GM19025 (cell line): Measurements from ENCODE around the gene SLC16A10.
"Not testable (repeated sequence)": the region's sequence is repeated elsewhere in the genome, so short reads cannot be mapped to it uniquely, and the experiment has no call there.

ENCODE experiments used
- ATAC-seq: cut with Tn5 transposase; IDR thresholded peaks from one replicate; pipeline ENCODE4 v1.9.1; 2021; ENCODE audit warnings: mild to moderate bottlenecking, low read depth, moderate library complexity; ENCODE audit not compliant: unreplicated experiment

The SLC16A10 gene

DNA sequence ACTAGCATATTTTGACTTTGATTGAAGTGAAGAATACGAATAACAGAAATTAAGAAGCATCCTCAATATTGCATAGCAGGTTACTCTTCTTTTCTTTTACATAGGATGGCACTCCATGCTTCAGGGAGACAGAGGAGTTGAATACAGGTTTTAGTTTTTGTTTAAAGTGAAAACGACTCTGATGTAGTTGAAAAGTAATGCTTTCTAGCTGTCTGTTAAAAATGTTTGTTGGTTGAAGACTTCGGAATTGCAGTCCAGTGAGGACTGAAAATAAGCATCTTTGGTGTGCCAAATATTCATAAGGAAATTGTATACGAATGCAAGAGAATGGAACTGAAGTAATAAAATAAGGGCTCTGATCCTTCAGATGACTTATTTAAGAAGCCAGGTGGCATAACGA lies 618 bp upstream of the SLC16A10 start:
- ATAC-seq = no peak

DNA sequence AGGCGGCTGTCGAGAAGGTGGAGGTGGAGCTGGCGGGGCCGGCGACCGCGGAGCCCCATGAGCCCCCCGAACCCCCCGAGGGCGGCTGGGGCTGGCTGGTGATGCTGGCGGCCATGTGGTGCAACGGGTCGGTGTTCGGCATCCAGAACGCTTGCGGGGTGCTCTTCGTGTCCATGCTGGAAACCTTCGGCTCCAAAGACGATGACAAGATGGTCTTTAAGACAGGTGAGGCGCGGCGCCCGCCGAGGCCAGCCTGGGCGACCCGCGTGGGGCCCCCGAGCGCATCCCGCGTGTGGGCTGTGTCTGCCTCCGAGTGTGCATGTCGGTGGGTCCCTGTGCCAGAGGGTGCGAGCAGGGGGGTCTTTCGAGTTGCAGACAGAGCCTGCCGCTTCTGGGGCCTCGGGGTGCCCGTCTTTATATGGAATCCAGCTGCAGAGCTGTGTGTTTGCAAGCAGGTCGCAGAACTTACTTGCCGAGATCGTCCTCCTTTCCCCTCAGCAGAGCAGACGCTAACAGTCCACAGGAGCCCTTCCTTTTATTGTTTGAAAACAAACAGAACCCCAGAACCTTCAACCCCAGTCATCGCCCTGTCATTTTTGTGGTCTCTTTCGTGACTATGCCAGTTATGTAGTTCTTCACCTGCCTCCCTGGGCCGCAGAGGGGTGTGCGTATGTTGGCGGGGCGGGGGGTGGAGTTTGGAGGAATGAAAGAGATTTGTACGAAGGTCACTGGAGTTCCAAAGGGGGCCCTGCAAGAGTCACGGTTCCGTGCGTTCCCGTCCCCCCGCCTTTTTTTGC lies 766 bp downstream of the SLC16A10 start:
- peak; percentile 5 for ATAC-seq

DNA sequence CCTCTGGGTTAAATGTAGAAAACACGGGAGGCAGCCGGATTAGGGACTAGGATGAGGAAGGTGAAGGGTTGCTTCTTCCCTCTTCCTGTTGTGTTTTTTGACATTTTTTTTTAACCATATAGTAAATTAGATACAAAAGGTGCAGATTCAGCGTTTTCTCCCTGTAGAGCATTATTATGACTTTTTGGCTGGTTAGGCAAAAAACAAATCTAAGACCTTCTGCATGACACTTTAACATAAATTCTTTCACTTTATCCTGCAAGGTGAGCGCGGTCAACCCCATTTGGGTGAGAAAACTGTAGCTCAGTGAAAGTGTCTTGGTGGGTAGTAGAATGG lies 1.3 kb downstream of the SLC16A10 start:
- ATAC-seq = no peak

DNA sequence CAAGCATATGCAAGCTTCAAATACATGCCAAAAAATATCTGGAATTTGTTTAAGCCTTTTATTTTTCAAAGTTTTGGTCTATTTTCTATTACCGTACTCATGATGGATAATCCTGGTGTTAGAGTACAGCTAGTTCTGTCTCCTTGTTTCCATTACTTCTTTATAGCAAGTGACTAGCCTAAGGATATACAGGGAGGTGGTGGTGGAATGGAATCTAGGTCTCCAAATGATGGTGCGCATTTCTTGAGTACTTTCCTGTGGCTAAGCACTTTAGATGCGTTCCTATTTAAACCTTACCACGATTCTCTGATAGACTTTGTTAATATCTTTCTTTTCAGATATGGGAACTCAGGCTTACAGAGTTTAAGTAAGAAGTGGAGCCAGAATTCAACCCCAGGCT lies 3.5 kb downstream of the SLC16A10 start:
- no peak for ATAC-seq

DNA sequence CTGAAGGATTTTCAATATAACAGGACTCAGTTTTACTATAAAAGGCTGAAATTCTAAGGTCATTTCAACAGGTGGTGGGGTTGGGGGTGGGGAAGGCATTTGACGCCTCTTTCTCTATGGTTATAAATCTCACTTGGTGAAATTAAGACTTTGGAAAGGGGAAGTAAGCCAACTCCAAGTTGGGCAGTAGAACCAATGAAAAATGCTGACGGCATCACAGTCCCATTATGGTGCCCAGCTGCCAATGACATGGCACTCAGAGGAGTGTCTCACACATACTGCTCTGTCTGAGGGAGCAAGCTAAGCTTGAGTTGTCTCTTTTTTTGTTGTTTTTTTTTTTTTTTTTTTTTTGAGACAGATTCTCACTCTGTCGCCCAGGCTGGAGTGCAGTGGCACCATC lies 4.7 kb downstream of the SLC16A10 start:
- no peak for ATAC-seq

DNA sequence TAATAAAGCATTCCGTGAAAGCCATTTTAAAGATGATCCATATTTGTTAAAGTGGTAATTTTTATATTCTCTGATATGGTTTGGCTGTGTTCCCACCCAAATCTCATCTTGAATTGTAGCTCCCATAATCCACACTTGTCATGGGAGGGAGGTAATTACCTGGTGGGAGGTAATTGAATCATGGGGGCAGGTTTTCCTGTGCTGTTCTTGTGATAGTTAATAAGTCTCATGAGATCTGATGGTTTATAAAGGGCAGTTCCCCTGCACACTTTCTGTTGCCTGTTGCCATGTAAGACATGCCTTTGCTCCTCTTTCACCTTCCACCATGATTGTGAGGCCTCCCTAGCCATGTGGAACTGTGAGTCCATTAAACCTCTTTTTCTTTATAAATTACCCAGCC lies 8.2 kb downstream of the SLC16A10 start:
- not testable (repeated sequence) for ATAC-seq

DNA sequence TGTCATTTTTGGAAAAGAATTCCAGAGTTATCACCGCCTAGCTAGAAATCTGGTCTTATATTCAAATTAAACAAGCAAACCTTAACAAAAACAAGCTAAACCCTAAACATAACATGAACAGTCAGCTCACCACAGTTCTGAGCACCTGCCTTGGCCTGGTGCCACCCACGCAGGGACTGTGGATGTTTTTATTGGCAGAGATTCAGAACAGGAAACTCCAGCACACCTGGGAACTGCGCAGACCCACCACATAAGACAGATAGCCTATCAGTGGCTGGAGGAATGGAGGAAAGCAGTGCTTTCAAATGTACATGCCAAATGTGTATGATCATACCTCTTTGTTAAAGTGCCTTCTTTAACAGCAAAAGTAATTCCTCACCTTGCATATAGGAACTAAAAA lies 8.9 kb downstream of the SLC16A10 start:
- ATAC-seq = no peak

DNA sequence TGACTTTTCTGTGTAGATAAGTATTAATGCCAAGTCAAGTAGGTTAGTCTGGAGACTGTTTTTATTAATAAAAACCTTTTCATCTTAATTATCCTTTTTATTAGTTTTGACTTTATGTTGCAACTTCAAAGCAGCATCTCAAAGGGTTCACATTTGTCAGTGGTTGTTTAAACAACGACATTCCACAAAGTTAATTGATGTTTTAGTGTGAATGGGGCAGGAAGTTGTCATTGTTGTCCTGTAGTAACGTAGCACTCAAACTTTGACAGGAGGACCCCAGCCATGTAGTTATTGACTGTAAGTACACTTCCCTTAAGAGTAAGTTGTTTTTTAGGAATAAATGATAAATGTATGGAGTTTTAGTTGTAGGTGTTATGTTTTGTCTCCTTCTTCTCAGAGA lies 11.3 kb downstream of the SLC16A10 start:
- no peak for ATAC-seq

DNA sequence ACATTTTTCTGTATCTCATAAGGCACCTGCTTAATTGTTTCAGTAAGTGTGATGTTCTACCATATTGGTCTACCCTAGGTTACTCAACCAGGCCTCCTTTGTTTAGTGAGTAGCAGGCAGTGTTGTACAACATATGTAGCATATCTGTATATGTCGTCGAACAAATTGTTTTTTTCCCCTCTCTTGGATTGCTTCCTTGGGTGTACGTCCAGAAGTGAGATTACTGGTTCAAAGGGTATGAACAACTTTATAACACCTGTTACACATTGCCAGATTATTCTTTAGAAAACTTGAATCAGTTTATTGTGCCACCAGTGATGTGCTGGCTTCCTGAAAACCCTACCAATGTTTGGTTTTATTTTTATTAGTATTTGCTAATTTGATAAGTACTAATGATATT lies 14.7 kb downstream of the SLC16A10 start:
- ATAC-seq = no peak

DNA sequence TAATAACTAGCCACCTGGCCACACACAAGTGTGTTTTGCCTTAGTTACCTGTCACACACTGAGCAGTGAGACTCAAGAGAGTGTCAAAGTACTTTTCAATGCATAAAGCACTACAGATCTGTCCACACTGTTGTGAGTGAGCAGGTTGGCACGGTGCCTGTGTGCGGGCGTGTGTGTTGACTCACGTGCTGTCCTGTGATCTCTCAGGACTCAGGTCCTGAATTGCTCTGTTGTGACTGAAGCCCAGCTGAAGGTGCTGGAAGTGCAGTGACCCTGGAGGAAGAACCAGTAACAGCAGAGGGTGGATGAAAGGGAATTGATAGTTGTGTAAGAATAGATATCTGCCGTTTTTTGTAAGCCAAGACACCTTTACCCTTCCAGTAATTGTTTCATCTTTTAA lies 18.3 kb downstream of the SLC16A10 start:
- ATAC-seq = no peak

DNA sequence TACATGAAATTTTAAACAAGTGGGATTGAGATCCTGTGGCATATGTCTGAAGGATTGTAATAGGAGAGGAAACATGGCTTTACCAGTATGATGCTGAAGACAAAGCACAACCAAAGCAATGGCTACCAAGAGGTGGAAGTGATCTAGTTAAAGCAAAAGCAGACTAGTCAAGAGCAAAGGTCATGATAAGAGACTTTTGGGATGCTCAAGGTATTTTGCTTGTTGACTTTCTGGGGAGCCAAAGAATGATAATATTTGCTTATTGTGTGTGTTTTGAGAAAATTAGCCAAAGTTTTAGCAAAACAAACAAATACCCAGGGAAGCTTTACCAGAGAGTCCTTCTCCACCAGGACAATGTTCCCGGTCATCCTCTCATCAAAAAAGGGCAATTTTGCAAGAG lies 20.3 kb downstream of the SLC16A10 start:
- ATAC-seq = no peak

DNA sequence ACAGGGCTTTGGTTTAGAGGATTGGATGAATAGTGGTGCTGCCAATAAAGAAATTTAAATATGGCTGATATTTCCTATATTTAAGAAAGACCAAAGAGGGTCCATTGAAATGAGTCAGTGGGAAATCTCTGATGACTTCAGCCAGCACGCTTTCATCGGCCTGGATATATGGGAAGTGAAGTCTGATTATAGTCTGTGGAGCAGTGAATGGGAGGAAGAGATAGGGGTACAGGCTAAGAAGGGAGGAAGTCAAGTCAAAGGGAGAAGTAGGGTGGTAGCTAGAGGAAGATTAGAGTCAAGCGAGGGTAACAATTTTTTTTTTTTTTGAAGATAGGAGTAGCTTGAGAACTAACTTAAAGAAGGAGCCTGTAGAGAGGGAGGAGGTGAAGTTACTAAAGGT lies 22.7 kb downstream of the SLC16A10 start:
- no peak for ATAC-seq

DNA sequence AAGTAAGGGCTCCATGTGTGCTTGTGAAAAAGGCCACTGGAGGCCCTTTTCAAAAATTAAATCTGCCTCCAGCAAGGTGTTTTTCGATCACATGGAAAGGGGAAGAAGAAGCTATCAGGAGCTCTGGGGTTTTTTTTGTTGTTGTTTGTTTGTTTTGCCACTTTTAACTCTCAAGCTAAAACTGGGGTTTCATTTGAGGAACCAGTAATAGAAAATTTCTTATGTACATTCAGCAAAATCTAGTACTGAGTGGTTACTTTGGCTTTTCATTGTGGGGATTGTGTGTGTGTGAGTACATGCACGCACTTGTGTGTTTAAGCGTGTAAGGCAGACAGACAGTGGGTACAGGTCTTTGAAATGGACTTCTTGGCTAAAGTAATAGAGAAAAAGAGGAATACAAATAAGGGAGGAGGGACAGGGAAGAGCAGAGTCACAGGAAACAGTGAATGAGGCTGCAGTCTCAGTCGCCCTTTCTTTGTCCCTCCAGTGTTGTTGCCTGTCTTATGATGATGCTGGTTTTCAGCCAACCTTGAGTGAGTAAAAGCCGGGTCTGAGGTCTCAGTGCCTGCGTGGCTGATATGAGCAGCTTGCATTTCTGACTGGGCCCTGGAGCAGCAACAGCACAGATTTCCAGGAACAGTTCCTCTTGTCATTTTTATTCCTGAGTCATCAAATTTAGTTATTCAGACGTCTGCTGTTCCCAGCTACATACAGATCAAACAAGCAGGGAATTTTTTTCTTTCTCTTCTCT lies 26.2 kb downstream of the SLC16A10 start:
- no peak for ATAC-seq

DNA sequence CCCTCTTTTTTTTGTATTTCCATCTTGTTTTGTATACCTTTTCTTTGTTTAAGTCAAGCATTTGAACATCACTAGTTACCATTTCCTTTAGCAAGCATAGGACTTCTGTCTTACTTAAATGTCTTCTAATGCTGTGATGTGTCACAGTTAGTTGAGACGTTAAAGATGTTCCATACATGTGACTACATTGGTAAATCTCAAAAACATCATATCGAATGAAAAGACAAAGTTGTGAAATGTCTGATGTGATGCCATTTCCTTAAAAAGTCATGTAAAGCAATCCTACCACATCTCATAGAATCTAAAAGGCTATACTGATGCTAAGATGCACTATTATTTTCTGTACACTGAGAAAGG lies 26.8 kb downstream of the SLC16A10 start:
- ATAC-seq = no peak

DNA sequence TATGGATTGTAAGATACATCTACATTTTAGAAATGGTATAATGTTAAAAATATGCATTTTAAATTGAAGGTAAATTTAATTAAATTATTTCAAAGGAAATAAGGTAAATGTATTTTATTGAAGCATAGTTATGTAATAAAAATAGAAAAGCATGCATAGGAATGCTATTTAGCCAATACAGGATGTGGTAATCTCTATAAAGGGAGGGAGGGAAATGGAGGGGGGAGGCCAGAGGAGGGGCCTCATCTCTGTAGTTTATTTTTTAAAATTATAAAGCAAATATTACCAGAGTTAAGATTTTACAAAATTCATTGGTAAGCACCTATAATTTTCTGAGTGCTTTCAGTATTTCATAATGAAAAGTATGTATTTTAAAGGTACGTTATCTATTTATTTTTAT lies 27.2 kb downstream of the SLC16A10 start:
- no peak for ATAC-seq

DNA sequence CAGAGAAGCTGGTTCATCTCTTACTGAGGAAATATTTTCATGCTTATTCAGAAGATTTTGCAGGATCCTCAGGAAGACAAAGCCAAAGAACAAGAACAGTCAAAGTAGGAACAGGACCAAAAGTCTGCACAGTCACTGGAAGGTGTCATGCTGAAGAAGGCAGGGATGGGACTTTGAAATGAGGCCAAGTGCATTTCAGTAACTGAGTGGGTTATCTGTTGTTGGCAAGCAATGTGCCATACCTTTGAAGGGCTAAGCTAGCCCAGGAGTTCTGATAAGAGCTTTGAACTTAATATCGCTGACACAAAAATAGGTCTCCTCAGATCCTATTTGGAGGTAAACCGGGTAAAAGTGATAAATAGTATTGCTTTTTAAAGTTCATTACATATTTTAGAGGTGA lies 31.5 kb downstream of the SLC16A10 start:
- no peak for ATAC-seq

DNA sequence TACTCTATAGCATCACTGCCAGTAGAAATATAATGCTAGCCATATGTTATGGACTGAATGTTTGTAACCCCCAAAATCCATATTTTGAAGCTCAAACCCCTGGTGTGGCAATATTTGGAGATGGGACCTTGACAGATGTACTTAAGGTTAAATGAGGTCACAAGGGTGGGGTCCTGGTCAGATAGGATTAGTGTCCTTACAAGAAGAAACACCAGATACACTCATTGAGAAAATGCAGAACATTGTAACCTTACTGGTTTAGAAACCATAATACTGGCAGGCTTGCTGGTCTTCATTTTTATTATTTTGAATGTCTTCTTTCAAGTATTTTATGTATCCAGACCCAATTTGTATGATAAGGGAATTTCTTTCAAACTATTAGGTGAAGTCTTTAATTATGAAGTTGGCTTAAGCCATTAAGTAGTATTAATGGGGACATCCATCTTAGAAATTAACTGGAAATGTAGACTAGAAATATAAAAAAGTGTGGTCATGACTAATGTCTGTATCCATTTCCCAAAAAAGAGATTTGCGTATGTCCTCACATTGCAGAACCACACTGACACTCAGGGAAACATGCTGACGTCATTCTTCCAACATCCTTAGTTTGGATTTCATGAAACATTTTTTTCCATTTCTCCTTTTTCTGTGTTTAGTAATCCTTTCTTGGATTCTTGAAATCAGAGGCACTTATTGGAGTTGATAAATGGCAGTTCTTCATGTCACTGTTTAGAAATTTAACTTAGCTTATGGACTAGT lies 32.4 kb downstream of the SLC16A10 start:
- no peak for ATAC-seq

DNA sequence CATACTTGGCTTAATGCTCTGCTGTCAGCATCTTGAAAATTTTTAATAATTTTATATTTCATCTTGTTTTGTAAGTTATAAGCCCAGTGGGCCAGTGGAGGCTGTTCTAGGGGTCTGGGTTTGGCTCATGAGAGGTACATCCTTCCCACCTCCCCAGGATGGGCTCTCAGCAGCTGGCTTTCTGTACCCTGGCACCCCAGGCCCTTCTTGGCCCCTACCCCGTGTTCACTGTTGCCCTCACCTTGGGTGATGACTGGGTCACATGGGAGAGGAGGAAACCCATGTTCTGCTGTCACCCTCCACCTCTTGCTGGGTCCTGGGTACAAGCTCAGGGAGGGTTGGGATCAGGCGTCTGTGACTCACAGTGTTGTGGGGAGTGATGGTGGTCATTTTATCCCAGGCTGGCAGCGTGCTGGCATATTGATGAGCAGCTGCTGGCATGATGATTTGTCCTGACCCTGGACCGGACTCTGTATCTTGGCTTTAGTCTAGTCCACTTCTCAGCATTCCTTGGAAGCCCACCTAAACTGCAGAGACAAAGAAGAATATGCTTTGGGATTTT lies 34.6 kb downstream of the SLC16A10 start:
- no peak for ATAC-seq

DNA sequence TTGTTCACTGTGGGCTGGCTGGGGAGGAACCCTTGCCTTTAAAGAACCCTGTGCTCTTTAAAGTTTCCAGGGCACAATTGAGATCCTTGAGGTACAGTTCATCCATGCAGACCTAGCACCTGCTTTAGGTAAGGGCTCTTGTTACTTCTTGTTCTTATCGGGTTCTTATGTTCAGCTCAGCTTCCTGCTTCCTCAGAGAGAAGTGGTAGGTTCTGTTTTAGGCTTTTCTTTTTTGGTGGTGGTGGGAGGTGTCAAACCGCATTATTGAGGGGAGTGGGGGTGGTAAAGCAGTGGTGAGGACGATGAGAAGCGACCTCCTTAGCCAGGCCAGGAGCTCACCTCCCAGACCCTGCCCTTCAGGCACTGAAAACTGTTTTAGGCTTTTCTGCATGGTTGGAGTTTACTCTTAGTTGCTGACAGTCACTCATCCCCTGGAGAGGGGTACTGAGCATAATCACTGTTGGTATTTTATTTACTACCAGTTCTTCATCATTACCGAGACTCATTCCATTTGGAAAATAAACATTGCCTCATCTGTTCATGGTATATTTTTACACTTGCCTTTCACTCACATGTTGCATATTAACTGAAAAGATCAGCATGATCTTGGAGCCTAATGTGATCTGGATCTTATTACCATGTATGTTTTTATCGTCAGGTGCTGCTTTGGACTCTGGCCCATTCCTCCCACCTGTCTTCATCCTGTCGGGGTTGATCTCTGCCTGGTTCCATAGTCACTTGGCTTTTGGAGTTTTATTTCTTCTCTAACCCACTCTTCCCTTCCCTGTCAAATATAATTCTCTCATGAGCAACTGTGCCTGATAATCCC lies 35.4 kb downstream of the SLC16A10 start:
- ATAC-seq = no peak

DNA sequence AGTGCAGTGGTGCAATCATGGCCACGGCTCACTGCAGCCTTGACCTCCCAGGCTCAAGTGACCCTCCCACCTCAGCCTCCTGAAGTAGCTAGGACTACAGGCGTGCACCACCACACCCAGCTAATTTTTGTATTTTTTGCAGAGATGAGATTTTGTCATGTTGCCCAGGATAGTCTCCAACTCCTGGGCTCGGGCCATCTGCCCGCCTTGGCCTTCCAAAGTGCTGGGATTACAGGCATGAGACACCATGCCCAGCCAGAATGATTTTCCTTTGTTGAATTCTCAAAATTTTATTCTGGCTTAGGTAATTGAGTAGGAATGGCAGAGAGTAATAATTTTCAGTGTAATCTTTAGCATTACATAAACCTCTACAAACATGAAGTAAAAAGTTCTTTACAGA lies 37.1 kb downstream of the SLC16A10 start:
- no peak for ATAC-seq
